Prostate gland (tissue), 2 donors: ENCODE measurements around the gene FAM3C. TPM values are rescaled to one million over a fixed set of nuclear protein-coding genes. Genes with fewer than 3 reads are reported as not detected.

ENCODE experiments used
- DNase-seq: peaks from one replicate; pipeline ENCODE4 v3.0.0-alpha.2; 2019; ENCODE audit warnings: low spot score
- H3K27ac ChIP-seq, 2 donors: fragments of 200-600 bp; sonication (generic); 2 replicates each; pipeline ENCODE4 v1.5.1; 2017 to 2019
- H3K27me3 ChIP-seq: fragments of 200-600 bp; sonication (generic); replicated peaks from 2 replicates; pipeline ENCODE4 v1.5.1; 2019; ENCODE audit not compliant: insufficient read depth
- H3K36me3 ChIP-seq, 2 donors: fragments of 200-600 bp; sonication (generic); 1 replicate in 1 of 2; 2 replicates in 1 of 2; pipeline versions ENCODE4 v1.5.1 to v1.8.1; 2017 to 2019
- H3K4me1 ChIP-seq: fragments of 200-600 bp; sonication (generic); replicated peaks from 2 replicates; pipeline ENCODE4 v1.5.1; 2019
- H3K4me3 ChIP-seq, 2 donors: fragments of 200-600 bp; sonication (generic); 2 replicates each; pipeline ENCODE4 v1.5.1; 2017 to 2019
- H3K9me3 ChIP-seq: fragments of 200-600 bp; sonication (generic); 2 replicates; pipeline ENCODE4 v1.5.1; 2017
- POLR2A ChIP-seq: fragments of 450-650 bp; IDR thresholded peaks from one replicate; pipeline ENCODE4 v1.6.1; 2016; ENCODE audit warnings: antibody characterized with exemption, mild to moderate bottlenecking
- POLR2AphosphoS5 ChIP-seq: sonication (generic); formaldehyde crosslinking; IDR thresholded peaks from one replicate; pipeline ENCODE4 v1.6.1; 2017; ENCODE audit warnings: antibody characterized with exemption
- WGBS: methylation state at CpG from one replicate; pipeline ENCODE4 v1.1.5; 2018; 5-methylcytosine and 5-hydroxymethylcytosine counted together
- intact Hi-C: fragments of 100-400 bp; cut with DNase I; formaldehyde crosslinking; loops from one replicate; pipeline ENCODE4 v1.14.2; 2022
- total RNA-seq, 2 donors: library from RNA; depleted of rRNA; stranded (reverse); fragments of >200 nt; gene quantifications; one replicate each; pipeline ENCODE4 v1.1.0, GENCODE V29; 2016
- TF ChIP-seq, protein P1 (sequence below), 4 experiments: fragments of 200-600 bp in 2 of 4; fragments of 450-650 bp in 2 of 4; sonication (generic) in 2 of 4; IDR thresholded peaks; 1 replicate in 3 of 4; 2 replicates in 1 of 4; pipeline ENCODE4 v1.5.1; 2016 to 2019; ENCODE audit warnings: antibody characterized with exemption in 4 of 4, mild to moderate bottlenecking in 2 of 4, moderate library complexity in 2 of 4

FAM3C gene
- total RNA-seq, 2 donors from 2014 or later: 31.9 to 34.8 TPM

DNA sequence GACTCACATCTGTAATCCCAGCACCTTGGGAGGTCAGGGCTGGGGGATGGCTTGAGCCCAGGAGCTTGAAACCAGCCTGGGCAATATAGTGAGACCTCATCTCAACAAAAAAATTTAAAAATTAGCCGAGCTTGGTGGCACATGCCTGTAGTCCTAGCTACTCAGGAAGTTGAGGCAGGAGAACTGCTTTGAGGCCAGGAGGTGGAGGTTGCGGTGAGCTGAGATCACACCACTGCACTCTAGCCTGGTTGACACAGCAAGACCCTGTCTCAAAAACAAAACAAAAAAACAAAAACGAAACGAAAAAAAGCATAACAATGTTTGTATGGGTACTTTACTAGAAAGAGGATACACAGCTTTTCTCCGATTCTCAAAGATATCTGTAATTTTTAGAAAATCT lies 35.5 kb downstream of the FAM3C start:
- H3K4me1 ChIP-seq: no peaks in the 10 kb centered on the region
- 90% methylated on average over 5 of the region's 5 CpGs for WGBS
- H3K36me3 ChIP-seq: no peaks in the 10 kb centered on the region
- no peak overlapping the region for H3K27ac ChIP-seq
- no peaks in the 10 kb centered on the region for H3K9me3 ChIP-seq
- no peak overlapping the region for H3K4me3 ChIP-seq
- H3K27me3 ChIP-seq: no peaks in the 10 kb centered on the region
- no peak for DNase-seq
- intact Hi-C loops: loop anchor here (10.0 kb wide), 1 partner anchor 634 kb away; no protein-coding TSS in a partner anchor
- TF ChIP-seq POLR2AphosphoS5 (no peak), POLR2A (no peak)
- TF ChIP-seq, protein P1, sequence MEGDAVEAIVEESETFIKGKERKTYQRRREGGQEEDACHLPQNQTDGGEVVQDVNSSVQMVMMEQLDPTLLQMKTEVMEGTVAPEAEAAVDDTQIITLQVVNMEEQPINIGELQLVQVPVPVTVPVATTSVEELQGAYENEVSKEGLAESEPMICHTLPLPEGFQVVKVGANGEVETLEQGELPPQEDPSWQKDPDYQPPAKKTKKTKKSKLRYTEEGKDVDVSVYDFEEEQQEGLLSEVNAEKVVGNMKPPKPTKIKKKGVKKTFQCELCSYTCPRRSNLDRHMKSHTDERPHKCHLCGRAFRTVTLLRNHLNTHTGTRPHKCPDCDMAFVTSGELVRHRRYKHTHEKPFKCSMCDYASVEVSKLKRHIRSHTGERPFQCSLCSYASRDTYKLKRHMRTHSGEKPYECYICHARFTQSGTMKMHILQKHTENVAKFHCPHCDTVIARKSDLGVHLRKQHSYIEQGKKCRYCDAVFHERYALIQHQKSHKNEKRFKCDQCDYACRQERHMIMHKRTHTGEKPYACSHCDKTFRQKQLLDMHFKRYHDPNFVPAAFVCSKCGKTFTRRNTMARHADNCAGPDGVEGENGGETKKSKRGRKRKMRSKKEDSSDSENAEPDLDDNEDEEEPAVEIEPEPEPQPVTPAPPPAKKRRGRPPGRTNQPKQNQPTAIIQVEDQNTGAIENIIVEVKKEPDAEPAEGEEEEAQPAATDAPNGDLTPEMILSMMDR (IDR thresholded peaks at IDR 0.05): no peak

DNA sequence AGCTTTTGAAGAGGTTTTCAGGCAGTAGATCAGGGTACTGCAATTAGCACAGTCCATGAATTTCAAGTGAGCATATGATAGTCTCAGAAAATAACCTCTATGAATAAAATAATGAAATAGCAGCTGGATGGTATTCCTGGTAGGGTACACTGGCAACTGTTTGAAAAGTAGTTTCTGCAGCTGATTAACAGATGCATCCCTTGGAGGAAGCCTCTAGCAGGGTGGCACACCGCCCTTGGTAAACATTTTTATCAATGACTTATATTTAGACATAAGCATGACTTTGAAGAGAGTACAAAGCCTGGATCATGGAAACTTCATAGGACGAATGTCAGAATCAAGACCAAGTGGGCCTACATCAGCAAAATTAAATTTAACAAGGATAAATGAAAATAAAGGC lies 40.5 kb downstream of the FAM3C start:
- Histone ChIP-seq H3K4me1 (no peaks in the 10 kb centered on the region), H3K36me3 (no peaks in the 10 kb centered on the region), H3K4me3 (no peak overlapping the region), H3K27ac (no peak overlapping the region), H3K9me3 (no peaks in the 10 kb centered on the region), H3K27me3 (no peaks in the 10 kb centered on the region)
- 94% methylated on average over 2 of the region's 2 CpGs for WGBS
- intact Hi-C loops: no loop called here
- DNase-seq: no peak
- TF ChIP-seq POLR2AphosphoS5 (no peak), POLR2A (no peak)
- TF ChIP-seq, protein P1 (IDR thresholded peaks at IDR 0.05): no peak

DNA sequence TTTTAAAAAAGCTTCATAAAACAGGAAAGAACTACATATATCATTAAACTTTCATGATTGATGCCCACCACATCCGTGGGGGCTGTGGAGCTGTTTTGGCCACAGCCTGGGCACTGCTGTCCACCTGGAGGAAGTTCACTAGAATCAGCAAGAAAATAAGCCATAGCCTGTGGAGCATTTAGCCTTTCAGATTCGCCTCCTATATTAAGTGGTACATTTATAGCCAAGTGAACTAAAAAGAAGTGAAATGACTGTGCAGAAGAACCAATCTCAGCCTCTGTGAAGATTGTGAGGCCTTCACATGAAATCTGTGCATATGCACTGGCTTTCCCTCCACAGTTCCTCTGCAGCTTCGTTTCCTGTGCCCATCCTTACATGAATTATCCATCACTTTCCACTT lies 43.8 kb downstream of the FAM3C start:
- Histone ChIP-seq H3K36me3 (no peaks in the 10 kb centered on the region), H3K27me3 (no peaks in the 10 kb centered on the region), H3K4me3 (no peak overlapping the region), H3K9me3 (no peaks in the 10 kb centered on the region), H3K4me1 (no peaks in the 10 kb centered on the region), H3K27ac (no peak overlapping the region)
- intact Hi-C loops: no loop called here
- 73% methylated on average over 3 of the region's 3 CpGs for WGBS
- DNase-seq: no peak
- TF ChIP-seq POLR2A (no peak), POLR2AphosphoS5 (no peak)
- TF ChIP-seq, protein P1 (IDR thresholded peaks at IDR 0.05): no peak

DNA sequence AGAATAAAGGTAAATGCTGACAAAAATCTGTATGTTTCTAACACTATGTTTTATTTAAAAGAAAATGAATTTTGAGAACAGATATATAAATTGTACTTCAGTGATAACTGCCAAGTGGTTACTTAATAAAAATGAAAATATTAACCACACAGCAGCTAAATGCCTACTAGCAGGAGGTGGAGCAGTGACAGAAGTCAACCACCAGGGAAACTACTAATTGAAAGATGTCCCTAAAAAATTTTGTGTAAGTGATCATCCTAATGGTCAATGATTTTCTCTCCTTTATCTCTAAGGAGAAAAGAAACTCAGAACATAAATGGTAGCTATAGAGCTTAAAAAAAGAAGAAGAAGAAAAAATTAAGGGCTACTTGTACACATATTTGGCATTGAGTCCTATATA lies 44.4 kb downstream of the FAM3C start:
- no peak for DNase-seq
- Histone ChIP-seq H3K36me3 (no peaks in the 10 kb centered on the region), H3K27ac (no peak overlapping the region), H3K27me3 (no peaks in the 10 kb centered on the region), H3K4me1 (no peaks in the 10 kb centered on the region), H3K9me3 (no peaks in the 10 kb centered on the region), H3K4me3 (no peak overlapping the region)
- intact Hi-C loops: no loop called here
- TF ChIP-seq, protein P1 (IDR thresholded peaks at IDR 0.05): no peak
- TF ChIP-seq POLR2A: no peak
- TF ChIP-seq POLR2AphosphoS5: no peak

DNA sequence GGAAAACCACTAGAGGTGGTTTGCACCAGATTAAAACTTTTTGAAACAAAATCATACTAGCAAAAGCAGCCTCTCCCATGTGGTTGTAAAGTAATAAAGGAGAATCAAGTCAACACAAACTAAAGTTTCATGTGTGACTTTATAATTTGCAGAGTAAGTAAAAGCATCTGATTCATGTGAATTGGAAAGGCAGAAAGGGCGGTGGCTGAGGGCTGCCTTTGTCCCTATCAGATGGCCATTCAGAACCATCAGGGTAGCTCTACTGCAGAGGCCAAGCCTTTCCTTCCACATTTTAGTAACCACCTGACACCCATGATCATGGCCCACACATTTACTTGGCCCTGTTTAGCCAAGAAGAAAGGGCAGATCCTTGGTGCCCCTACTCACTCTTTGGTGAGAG lies 51.6 kb downstream of the FAM3C start:
- intact Hi-C loops: no loop called here
- Histone ChIP-seq H3K27ac (no peak overlapping the region), H3K27me3 (no peaks in the 10 kb centered on the region), H3K36me3 (no peaks in the 10 kb centered on the region), H3K9me3 (no peaks in the 10 kb centered on the region), H3K4me1 (no peaks in the 10 kb centered on the region), H3K4me3 (no peak overlapping the region)
- no peak for DNase-seq
- WGBS: 100% methylated on average over 1 of the region's 1 CpG
- TF ChIP-seq POLR2AphosphoS5 (no peak), POLR2A (no peak)
- TF ChIP-seq, protein P1 (IDR thresholded peaks at IDR 0.05): no peak
